GM10266 (cell line): ENCODE data around the gene ZMYM5.

Experiments
- DNase-seq: peaks from one replicate; pipeline ENCODE4 v3.0.0; 2012; ENCODE audit errors: extremely low spot score
- TF ChIP-seq, protein P1 (sequence below): IDR thresholded peaks from 2 replicates; pipeline ENCODE4 v1.5.1; 2012; ENCODE audit warnings: mild to moderate bottlenecking, low read depth; ENCODE audit not compliant: control insufficient read depth, insufficient read depth; ENCODE audit errors: missing control alignments

Gene ZMYM5

DNA sequence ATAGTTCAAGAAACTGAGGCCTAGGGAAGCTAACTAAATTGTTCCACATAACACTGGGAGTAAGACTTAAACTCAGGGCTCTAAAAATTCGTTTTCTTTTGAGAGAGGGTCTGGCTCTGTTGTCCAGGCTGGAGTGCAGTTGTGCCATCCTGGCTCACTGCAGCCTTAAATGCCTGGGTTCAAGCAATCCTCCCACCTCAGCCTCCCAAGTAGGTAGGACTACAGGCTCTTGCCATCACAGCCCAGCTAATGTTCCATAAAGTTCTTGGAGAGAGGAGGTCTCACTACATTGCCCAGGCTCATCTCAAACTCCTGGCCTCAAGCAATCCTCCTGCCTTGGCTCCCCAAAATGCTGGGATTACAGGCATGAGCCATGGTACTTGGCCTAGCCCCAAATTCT is 10.7 kb downstream of the ZMYM5 start:
- no peak for DNase-seq
- TF ChIP-seq, protein P1, sequence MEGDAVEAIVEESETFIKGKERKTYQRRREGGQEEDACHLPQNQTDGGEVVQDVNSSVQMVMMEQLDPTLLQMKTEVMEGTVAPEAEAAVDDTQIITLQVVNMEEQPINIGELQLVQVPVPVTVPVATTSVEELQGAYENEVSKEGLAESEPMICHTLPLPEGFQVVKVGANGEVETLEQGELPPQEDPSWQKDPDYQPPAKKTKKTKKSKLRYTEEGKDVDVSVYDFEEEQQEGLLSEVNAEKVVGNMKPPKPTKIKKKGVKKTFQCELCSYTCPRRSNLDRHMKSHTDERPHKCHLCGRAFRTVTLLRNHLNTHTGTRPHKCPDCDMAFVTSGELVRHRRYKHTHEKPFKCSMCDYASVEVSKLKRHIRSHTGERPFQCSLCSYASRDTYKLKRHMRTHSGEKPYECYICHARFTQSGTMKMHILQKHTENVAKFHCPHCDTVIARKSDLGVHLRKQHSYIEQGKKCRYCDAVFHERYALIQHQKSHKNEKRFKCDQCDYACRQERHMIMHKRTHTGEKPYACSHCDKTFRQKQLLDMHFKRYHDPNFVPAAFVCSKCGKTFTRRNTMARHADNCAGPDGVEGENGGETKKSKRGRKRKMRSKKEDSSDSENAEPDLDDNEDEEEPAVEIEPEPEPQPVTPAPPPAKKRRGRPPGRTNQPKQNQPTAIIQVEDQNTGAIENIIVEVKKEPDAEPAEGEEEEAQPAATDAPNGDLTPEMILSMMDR = no peak

DNA sequence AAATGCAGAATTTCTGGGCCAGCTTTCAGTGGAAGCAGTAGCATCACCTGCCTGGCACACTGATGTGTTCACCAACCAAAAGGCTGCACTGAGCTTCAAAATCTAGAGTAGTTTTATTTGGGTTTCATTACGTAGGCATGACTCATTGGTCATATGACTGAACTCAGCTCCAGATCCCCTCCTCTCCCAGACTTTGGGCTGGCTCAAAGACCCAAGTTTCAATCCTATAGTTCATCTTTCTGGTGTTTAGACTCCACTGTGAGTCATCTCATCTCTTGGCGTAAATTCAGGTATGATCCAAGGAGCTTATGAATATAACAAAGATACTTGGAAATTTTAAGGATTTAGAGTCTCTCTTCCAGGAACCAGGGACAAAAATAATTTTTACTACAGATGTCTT is 17.7 kb downstream of the ZMYM5 start:
- DNase-seq = no peak
- TF ChIP-seq, protein P1 = no peak

DNA sequence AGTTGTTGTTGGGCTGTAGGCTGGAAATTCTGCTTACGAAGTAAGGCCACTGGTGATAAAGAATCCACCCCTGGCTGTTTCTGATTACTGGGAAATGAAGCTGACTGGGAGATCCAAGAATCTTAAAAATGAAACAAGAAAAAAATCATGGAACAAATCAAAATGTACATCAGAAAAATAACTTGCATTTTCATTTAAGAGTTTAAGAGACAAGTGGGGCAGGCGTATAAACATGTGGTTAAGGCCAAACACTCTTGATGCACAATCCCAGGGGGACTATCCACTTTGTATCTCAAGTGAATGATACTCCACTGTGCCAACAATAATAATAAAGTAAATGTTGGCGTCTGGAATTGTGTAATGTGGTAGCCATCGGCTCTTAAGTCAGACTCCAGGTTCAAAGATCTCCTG is 24.6 kb downstream of the ZMYM5 start:
- TF ChIP-seq, protein P1 = no peak
- DNase-seq = no peak

DNA sequence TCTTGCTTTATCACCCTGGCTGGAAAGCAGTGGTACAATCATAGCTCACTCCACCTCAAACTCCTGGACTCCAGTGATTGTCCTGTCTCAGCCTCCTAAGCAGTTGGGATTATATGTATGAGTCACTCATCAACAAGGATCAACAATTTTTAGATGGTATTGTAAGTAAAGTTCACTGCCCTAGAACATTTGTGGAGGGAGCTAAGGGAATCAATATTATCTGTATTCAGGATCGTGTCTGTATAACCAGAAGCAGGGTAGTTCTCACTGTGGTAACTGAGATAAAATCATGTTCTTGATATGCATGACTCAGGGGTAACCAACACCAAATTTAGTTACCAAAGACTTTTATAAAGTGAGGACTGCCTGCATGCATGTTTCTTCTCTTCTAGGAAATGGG is 27.0 kb downstream of the ZMYM5 start:
- no peak for DNase-seq

DNA sequence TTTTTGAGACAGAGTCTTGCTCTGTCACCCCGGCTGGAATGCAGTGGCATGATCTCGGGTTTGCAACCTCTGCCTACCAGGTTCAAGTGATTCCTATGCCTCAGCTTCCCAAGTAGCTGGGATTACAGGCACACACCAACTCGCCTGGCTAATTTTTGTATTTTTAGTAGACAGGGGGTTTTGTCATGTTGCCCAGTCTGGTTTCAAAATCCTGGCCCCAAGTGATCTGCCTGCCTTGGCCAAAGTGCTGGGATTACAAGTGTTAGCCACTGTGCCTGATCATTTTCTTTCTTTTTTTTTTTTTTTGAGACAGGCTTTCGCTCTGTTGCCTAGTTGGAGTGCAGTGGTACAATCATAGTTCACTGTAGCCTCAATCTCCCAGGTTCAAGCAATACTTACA is 28.7 kb downstream of the ZMYM5 start:
- TF ChIP-seq, protein P1 = no peak
- DNase-seq = no peak

More for the DNA sequence above, 27.0 kb downstream of the ZMYM5 start:
- TF ChIP-seq, protein P1 = no peak

DNA sequence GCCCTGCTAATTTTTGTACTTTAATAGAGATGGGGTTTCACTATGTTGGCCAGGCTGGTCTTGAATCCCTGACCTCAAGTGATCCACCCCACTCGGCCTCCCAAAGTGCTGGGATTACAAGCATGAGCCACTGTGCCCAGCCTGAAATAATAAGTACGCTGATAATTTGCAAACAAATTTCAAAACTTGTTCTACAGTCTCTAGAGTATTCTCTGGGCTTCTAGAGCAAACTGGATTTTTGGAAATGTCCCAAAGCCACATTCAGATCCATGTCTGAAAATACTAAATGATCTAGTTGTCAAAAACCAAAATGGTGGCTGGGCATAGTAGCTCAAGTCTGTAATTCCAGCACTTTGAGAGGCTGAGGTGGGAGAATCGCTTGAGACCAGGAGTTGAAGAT is 40.8 kb downstream of the ZMYM5 start:
- TF ChIP-seq, protein P1 = no peak
- DNase-seq = no peak

DNA sequence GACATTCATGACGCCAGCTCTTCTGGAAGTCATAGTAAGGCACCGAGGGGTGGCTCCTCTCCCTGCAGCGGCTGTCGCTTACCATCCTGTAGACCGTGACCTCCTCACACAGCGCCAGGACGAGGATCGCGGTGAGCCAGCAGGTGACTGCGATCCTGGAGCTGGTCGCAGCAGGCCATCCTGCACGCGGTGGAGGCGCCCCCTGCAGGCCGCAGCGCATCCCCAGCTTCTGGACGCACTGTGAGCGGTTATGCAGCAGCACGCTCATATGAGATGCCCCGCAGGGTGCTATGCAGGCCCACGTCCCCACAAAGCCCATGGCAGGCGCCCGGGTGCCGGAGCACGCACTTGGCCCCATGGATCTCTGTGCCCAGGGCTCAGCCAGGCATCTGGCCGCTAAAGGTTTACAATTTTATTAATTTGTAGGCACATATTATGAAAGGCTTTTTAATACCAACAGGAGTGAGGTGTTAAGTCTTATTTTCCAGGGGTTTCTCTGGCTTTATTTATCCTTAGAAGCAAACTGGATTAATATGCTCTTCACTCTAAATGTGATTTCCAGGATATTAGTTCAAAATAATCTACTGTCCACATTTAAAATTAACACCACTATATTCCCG is 45.1 kb downstream of the ZMYM5 start:
- TF ChIP-seq, protein P1 = peak; percentile 49
- no peak for DNase-seq
